HG03378 (cell line): Measurements from ENCODE around the gene ATP5ME.
"Not testable (repeated sequence)": the region's sequence is repeated elsewhere in the genome, so short reads cannot be mapped to it uniquely, and the experiment has no call there.

Source experiments
- ATAC-seq: cut with Tn5 transposase; IDR thresholded peaks from one replicate; pipeline ENCODE4 v1.9.1; 2021; ENCODE audit warnings: mild to moderate bottlenecking, moderate library complexity; ENCODE audit not compliant: unreplicated experiment

Gene ATP5ME

GRCh38 chr4:671769-672168 lies 2.3 kb downstream of the ATP5ME start:
- ATAC-seq = no peak

DNA sequence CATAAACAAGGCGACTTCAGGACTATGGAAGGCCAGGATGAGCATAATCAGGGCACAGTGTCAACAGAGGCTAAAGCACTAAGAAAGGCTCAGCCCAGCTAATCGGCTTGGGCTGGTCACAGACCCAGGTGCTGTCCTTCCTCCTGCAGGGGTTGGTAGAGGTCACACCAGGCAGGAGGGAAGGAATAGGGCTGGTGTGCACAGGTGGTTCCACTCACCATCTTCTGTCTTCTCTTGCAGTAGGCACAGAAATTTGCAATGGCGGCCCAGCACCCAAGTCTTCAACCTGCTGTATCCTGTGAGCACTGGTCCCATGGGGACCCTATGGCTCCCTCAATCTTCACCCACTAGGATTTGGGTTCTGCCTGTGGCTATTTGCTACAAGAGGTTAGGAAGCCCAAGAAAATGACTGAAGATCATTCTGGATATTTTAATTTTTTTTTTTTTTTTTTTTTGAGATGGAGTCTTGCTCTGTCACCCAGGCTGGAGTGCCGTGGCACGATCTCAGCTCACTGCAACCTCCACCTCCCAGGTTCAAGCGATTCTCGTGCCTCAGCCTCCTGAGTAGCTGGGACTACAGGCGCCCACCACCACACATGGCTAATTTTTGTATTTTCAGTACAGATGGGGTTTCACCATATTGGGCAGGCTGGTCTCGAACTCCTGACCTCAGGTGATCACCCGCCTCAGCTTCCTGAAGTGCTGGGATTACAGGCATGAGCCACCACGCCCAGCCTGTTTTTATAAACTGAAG lies 4.1 kb downstream of the ATP5ME start:
- not testable (repeated sequence) for ATAC-seq

GRCh38 chr4:668219-668618 lies 5.9 kb downstream of the ATP5ME start:
- ATAC-seq = not testable (repeated sequence)

GRCh38 chr4:667545-667925 lies 6.5 kb downstream of the ATP5ME start:
- ATAC-seq = no peak

GRCh38 chr4:666822-667544 lies 7.1 kb downstream of the ATP5ME start:
- ATAC-seq = no peak

- ATAC-seq = no peak
Observed at GRCh38 chr4:666436-666810, 7.7 kb downstream of the ATP5ME start.

DNA sequence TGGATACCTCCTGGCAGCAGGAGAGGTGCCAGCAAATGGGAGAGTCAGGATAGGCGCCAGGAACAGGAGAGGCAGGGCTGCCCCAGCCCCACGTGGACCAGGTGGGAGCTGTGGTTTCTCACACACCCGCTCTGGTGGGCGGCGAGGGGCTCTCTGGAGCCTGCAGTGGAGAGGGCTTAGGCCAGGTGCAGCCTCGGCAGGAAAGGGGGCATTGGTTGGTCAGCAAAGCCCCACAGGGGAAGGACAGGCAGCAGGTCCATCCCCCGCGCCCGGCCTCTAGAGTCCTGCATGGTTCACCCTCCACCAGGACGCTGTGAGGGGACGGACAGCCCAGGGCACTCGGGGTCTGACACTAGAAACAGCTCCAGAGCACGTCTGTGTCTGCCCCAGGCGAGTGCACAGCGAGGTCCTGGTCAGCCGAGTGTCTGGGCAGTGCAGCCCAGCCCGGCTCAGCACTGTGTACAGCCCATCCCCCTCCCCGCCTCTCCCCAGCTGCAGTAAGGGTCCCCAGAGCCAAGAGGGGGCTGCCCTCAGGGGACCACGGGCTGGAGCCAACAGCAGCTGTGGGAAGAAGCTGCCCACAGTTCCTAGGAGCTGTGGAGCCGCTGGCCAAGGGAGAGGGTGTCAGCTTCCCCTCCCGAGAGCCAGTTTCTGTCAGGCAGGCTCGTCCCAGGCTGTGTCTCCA lies 8.2 kb downstream of the ATP5ME start:
- ATAC-seq = no peak

DNA sequence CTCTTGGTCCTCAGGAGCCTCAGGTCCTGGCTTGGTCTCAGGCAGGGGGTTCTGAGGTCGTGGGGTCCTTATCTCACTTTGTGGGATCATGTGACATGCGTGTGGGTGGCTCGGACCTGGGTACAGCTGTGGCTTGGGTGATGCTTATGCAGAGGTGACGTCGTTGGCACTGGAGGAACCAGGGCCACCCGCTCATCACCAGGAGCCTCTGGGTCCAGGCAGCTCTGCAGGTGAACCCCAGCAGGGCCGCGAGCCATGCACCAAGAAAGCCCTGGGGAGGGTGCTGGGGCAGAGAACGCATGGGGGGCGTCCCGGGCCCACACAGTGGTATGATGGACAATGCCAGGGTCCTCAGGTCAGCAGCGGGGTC lies 8.7 kb downstream of the ATP5ME start:
- ATAC-seq = no peak

DNA sequence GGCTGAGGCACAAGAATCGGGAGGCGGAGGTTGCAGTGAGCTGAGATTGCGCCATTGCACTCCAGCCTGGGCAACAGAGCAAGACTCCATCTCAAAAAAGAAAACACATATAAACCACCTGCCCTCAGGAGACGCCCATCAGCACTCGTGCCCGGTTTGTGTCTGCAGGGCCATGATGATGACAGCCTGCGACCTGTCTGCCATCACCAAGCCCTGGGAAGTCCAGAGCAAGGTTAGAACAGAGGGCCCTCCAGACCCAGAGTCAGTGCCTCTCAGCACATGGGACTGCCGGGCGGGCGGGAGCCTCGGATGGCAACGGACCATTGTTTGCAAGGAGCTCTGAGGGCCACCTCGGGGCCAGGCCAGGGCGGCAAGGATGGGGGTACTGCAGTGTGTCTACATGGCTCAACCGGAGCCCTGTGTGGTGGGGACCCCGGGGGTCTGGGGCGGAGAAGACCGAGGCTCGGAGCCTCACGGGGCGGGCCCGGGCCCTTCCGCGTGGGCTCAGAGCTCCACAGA lies 9.3 kb downstream of the ATP5ME start:
- ATAC-seq = no peak

- ATAC-seq = no peak
Observed at GRCh38 chr4:663438-664428, 10.3 kb downstream of the ATP5ME start.

- ATAC-seq = no peak
Observed at GRCh38 chr4:663046-663437, 11.0 kb downstream of the ATP5ME start.

DNA sequence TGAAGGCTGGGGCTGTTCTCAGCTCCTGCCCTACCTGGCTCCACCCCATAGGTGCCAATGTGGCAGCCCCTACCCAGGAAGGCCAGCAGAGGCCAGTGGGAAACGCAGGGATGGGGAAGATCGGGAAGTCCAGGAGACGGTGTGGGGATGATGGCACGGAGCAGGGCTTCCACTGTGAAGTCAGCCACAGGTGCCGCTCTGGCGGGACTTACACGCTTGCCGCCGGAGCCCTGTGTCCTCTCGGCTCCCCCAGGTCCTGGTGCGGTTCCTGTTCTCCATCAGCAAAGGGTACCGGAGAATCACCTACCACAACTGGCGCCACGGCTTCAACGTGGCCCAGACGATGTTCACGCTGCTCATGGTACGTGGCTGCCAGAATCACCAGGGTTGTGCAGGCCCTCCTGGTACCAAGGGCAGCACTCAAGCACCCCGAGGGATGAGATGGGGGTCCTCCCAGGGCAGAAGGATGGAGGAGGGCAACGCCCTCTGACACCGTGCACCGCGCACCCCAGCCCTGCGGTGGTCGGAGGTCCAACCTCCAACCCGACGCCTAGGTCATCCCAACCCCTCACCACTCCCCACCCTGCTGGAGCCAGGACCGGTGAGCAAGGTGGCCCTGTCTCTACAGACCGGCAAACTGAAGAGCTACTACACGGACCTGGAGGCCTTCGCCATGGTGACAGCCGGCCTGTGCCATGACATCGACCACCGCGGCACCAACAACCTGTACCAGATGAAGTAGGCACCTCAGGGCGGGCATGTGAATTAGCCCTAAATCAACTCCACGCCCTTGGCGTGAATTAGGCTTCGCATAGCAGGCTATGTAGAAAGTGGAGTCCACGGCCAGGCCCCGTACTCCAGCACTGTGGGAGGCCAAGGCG lies 12.0 kb downstream of the ATP5ME start:
- no peak for ATAC-seq

DNA sequence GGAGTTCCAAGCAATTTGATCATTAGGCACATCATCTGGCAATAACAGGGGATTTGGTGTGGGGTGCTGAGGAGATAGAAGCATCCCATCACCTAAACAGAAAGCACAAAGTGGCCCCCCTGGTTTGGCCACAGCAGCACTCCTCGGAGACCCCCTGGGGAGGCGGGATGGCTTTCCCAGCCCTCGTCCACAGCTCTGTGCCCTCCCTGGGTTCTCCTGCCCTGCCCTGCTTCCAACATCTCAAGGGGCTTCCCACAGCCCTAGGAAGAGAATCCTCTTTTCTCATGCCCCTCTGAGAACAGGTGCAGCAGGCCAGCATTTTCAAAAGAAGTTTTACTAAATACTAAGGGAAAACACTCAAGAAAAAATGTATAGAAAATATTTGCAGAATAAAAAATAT lies 12.8 kb downstream of the ATP5ME start:
- ATAC-seq = no peak

DNA sequence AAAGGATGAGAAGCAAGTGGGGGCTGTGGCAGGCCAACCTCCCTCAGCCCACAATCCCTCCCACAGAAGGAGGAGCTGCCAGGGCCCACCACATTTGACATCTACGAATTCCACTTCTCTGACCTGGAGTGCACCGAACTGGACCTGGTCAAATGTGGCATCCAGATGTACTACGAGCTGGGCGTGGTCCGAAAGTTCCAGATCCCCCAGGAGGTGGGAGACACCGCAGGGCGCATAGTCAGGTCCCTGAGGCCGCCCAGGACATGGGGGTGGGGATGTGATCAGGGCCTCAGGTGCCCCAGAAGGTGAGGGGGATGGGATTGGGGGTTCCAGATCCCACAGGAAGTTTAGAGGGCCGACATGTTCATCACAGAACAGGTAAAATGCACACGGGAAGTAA lies 13.7 kb downstream of the ATP5ME start:
- no peak for ATAC-seq

GRCh38 chr4:659851-660250 lies 14.2 kb downstream of the ATP5ME start:
- no peak for ATAC-seq

DNA sequence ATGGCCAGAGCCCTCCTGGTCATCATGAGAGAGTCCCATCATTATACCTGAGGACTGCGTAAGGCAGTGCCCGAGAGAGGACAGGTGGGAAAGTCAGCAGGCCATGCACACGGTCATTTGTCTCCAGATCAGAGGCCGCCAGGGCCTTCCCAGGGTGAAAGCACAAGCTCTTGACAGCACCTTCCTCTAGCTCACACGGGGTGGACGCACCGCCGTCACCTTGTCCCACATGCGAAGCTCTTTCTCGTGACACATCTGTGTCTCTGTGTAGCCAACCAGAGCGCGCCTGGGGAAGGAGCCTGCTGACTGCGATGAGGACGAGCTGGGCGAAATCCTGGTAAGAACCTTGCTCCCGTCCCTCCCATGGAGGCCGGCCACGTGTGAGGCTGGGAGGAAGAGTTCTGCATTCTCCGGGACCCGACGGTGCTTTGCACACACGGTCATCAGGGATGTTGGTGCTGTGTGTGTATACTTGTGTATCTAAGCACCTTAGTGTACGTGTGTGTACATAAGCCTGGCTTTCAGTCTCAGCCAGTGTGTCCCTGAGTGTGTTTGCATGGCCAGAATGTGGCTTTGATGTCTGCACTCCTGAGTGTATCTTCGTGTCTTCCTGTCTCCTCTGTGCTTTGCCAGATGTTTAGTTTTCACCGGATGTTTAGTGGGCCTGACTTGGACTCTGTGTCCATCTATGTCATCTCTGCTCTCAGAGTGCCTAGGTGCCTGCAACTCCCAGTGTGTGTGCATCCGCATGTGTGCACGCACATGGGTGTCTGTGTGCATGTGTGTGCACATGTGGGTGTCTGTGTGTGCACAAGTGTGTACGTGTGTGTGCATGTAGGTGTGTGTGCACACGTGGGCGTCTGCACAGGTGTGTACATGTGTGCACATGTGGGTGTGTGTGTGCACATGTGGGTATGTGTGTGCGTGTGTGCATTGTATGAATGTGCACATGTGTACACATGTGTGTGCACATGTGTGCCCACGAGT lies 15.1 kb downstream of the ATP5ME start:
- no peak for ATAC-seq

DNA sequence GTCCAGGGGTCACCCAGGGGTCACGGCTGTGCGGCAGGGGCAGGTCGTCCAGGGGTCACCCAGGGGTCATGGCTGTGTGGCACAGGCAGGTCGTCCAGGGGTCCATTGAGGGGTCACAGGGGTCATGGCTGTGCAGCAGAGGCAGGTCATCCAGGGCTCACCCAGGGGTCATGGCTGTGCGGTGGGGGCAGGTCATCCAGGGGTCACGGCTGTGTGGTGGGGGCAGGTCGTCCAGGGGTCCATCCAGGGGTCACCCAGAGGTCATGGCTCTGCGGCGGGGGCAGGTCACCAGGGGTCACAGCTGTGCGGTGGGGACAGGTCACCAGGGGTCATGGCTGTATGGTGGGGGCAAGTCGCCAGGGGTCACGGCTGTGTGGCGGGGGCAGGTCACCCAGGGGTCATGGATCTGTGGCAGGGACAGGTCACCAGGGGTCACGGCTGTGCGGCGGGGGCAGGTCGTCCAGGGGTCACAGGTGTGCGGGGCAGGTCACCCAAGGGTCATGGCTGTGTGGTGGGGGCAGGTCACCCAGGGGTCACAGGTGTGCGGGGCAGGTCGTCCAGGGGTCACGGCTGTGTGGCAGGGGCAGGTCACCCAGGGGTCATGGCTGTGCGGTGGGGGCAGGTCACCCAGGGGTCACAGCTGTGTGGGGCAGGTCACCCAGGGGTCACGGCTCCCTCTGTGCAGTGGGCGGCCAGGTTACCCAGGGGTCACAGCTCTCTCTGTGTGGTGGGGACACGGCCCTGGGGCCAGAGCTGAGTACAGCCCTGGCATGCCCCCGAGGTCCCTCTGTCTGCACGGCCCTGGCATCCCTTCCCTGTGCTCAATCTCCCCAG lies 16.0 kb downstream of the ATP5ME start:
- no peak for ATAC-seq
